H9 (cell line): ENCODE measurements around the gene CYP2S1. TPM values are rescaled to one million over a fixed set of nuclear protein-coding genes. Genes with fewer than 3 reads are reported as not detected.

Experiments used
- DNase-seq: peaks from one replicate; pipeline ENCODE4 v3.0.0-alpha.2; 2017
- H2AFZ ChIP-seq: one replicate; pipeline ENCODE4 v1.6.1; 2013; ENCODE audit warnings: mild to moderate bottlenecking, low read length, control low read depth, moderate library complexity
- H2AK5ac ChIP-seq: 2 replicates; pipeline ENCODE4 v1.6.1; 2013; ENCODE audit warnings: low read length, control low read depth, mixed read lengths; ENCODE audit not compliant: insufficient read length
- H2BK120ac ChIP-seq: one replicate; pipeline ENCODE4 v1.6.1; 2013; ENCODE audit warnings: low read depth, mild to moderate bottlenecking, low read length, control low read depth, inconsistent platforms; ENCODE audit not compliant: poor library complexity, severe bottlenecking
- H2BK12ac ChIP-seq: 2 replicates; pipeline ENCODE4 v1.6.1; 2013; ENCODE audit warnings: low read length, control low read depth, mixed read lengths, low read depth; ENCODE audit not compliant: insufficient read length
- H2BK15ac ChIP-seq: 2 replicates; pipeline ENCODE4 v1.6.1; 2013; ENCODE audit warnings: low read depth, low read length, control low read depth
- H2BK20ac ChIP-seq: one replicate; pipeline ENCODE4 v1.6.1; 2013; ENCODE audit warnings: low read depth, mild to moderate bottlenecking, low read length, control low read depth, inconsistent platforms; ENCODE audit not compliant: poor library complexity, severe bottlenecking
- H2BK5ac ChIP-seq: 2 replicates; pipeline ENCODE4 v1.6.1; 2013; ENCODE audit warnings: low read length, control low read depth, mixed read lengths; ENCODE audit not compliant: insufficient read length
- H3K14ac ChIP-seq: 2 replicates; pipeline ENCODE4 v1.6.1; 2013; ENCODE audit warnings: low read length, control low read depth; ENCODE audit not compliant: insufficient read depth
- H3K18ac ChIP-seq: 2 replicates; pipeline ENCODE4 v1.6.1; 2013; ENCODE audit warnings: low read depth, mild to moderate bottlenecking, mixed read lengths, low read length, control low read depth; ENCODE audit not compliant: insufficient read length
- H3K23ac ChIP-seq: 2 replicates; pipeline ENCODE4 v1.6.1; 2013; ENCODE audit warnings: low read length, control low read depth, mixed read lengths, low read depth; ENCODE audit not compliant: insufficient read length
- H3K23me2 ChIP-seq: 2 replicates; pipeline ENCODE4 v1.6.1; 2013; ENCODE audit warnings: low read depth, mild to moderate bottlenecking, mixed read lengths, low read length, control low read depth; ENCODE audit not compliant: insufficient read length, poor library complexity, severe bottlenecking
- H3K27ac ChIP-seq: 2 replicates; pipeline ENCODE4 v1.5.1; 2013; ENCODE audit warnings: low read length, control low read depth, mixed read lengths, low read depth; ENCODE audit not compliant: insufficient read length
- H3K27me3 ChIP-seq: 2 replicates; pipeline ENCODE4 v1.6.1; 2013; ENCODE audit warnings: low read length, control low read depth, inconsistent platforms; ENCODE audit not compliant: insufficient read depth
- H3K4ac ChIP-seq: 2 replicates; pipeline ENCODE4 v1.6.1; 2013; ENCODE audit warnings: low read depth, mild to moderate bottlenecking, control low read depth, inconsistent platforms, low read length, moderate library complexity
- H3K4me1 ChIP-seq: 2 replicates; pipeline ENCODE4 v1.6.1; 2013; ENCODE audit warnings: low read length, control low read depth, inconsistent platforms; ENCODE audit not compliant: insufficient read depth
- H3K4me2 ChIP-seq: 2 replicates; pipeline ENCODE4 v1.6.1; 2013; ENCODE audit warnings: low read length, control low read depth, mixed read lengths; ENCODE audit not compliant: insufficient read length, insufficient read depth
- H3K56ac ChIP-seq: 2 replicates; pipeline ENCODE4 v1.6.1; 2013; ENCODE audit warnings: low read depth, mild to moderate bottlenecking, mixed read lengths, low read length, control low read depth; ENCODE audit not compliant: insufficient read length
- H3K79me1 ChIP-seq: 2 replicates; pipeline ENCODE4 v1.6.1; 2013; ENCODE audit warnings: low read depth, mild to moderate bottlenecking, moderate library complexity, low read length, control low read depth, inconsistent platforms; ENCODE audit not compliant: insufficient read depth, poor library complexity, severe bottlenecking
- H3K79me2 ChIP-seq: 2 replicates; pipeline ENCODE4 v1.6.1; 2013; ENCODE audit warnings: low read length, control low read depth, inconsistent platforms; ENCODE audit not compliant: insufficient read depth
- H3K9ac ChIP-seq: 2 replicates; pipeline ENCODE4 v1.6.1; 2013; ENCODE audit warnings: low read length, control low read depth, mixed read lengths; ENCODE audit not compliant: insufficient read length; ENCODE audit errors: extremely low read depth
- H3K9me3 ChIP-seq: one replicate; pipeline ENCODE4 v1.6.1; 2013; ENCODE audit warnings: low read depth, low read length, inconsistent platforms; ENCODE audit not compliant: control insufficient read depth
- H3T11ph ChIP-seq: one replicate; pipeline ENCODE4 v1.6.1; 2013; ENCODE audit warnings: mild to moderate bottlenecking, low read length, control low read depth, inconsistent platforms
- H4K20me1 ChIP-seq: one replicate; pipeline ENCODE4 v1.6.1; 2013; ENCODE audit not compliant: control insufficient read depth, insufficient read length, insufficient read depth
- H4K5ac ChIP-seq: 2 replicates; pipeline ENCODE4 v1.6.1; 2013; ENCODE audit warnings: low read depth, mild to moderate bottlenecking, mixed read lengths, low read length, control low read depth; ENCODE audit not compliant: insufficient read length
- H4K8ac ChIP-seq: replicated peaks from 2 replicates; pipeline ENCODE4 v1.6.1; 2013; ENCODE audit warnings: low read length, control low read depth, mixed read lengths, low read depth; ENCODE audit not compliant: insufficient read length
- H4K91ac ChIP-seq: 2 replicates; pipeline ENCODE4 v1.6.1; 2013; ENCODE audit warnings: low read depth, mild to moderate bottlenecking, moderate library complexity, mixed read lengths, low read length, control low read depth; ENCODE audit not compliant: insufficient read length
- H3K27ac Mint-ChIP-seq, 3 experiments: 2 replicates in 2 of 3; 3 replicates in 1 of 3; pipeline ENCODE4 v1.8.0; 2020 to 2021; ENCODE audit warnings: mixed read lengths in 3 of 3, mild to moderate bottlenecking in 1 of 3, moderate library complexity in 1 of 3
- H3K27me3 Mint-ChIP-seq: 2 replicates; pipeline ENCODE4 v1.8.0; 2021; ENCODE audit warnings: low read depth, mild to moderate bottlenecking, moderate library complexity, mixed read lengths
- H3K36me3 Mint-ChIP-seq, 3 experiments: 2 replicates in 2 of 3; 3 replicates in 1 of 3; pipeline ENCODE4 v1.8.0; 2020 to 2021; ENCODE audit warnings: low read depth in 3 of 3, mixed read lengths in 3 of 3; ENCODE audit not compliant: insufficient read depth in 1 of 3
- H3K4me1 Mint-ChIP-seq, 2 experiments: 2 replicates each; pipeline ENCODE4 v1.8.0; 2020; ENCODE audit warnings: mixed read lengths in 2 of 2
- H3K4me3 Mint-ChIP-seq, 2 experiments: 2 replicates in 1 of 2; 3 replicates in 1 of 2; pipeline ENCODE4 v1.8.0; 2020 to 2021; ENCODE audit warnings: mild to moderate bottlenecking in 2 of 2, mixed read lengths in 2 of 2, moderate library complexity in 1 of 2
- H3K9me3 Mint-ChIP-seq, 2 experiments: 2 replicates in 1 of 2; 3 replicates in 1 of 2; pipeline ENCODE4 v1.8.0; 2020; ENCODE audit warnings: mild to moderate bottlenecking in 2 of 2, mixed read lengths in 2 of 2, moderate library complexity in 1 of 2
- CTCF ChIP-seq: fragments of 200-600 bp; sonication (generic); conservative IDR thresholded peaks from 3 replicates; pipeline ENCODE4 v1.8.0; 2021; ENCODE audit warnings: antibody characterized with exemption, mild to moderate bottlenecking
- WGBS: extraction: QIAGEN DNeasy Blood & Tissue Kit; methylation state at CpG from one replicate; pipeline ENCODE4 v1.1.7; 2013; ENCODE audit warnings: missing lambda C conversion rate, low lambda C conversion rate, mixed read lengths; ENCODE audit not compliant: insufficient read length; ENCODE audit errors: extremely low coverage; 5-methylcytosine and 5-hydroxymethylcytosine counted together
- total RNA-seq: library from RNA; stranded (reverse); gene quantifications from 2 replicates; pipeline ENCODE4 v1.2.1, GENCODE V29; 2021

The CYP2S1 gene
- total RNA-seq, 1 experiment from 2014 or later = 159 TPM

GRCh38 chr19:41205995-41206394 lies 13.0 kb downstream of the CYP2S1 start:
- no peak overlapping the region for H3K18ac ChIP-seq
- no peak overlapping the region for H3K14ac ChIP-seq
- no peak overlapping the region for H4K91ac ChIP-seq
- H3K23ac ChIP-seq = no peak overlapping the region
- H4K8ac ChIP-seq = no peak overlapping the region
- TF ChIP-seq CTCF = no peak
- no peak overlapping the region for H3K9ac ChIP-seq
- H3K27ac ChIP-seq = no peak overlapping the region
- H2BK5ac ChIP-seq = no peak overlapping the region
- no peaks in the 10 kb centered on the region for H3K79me2 ChIP-seq
- no peaks in the 10 kb centered on the region for H3K79me1 ChIP-seq
- Mint-ChIP-seq H3K27me3 (no peaks in the 10 kb centered on the region), H3K9me3 (no peaks in the 10 kb centered on the region), H3K36me3 (peaks cover 46 to 68% (median 66%) of the 10 kb centered on the region in 3 experiments), H3K4me3 (no peak overlapping the region; a peak in 1 of 5 replicates), H3K4me1 (peaks cover 5 to 15% of the 10 kb centered on the region in 2 experiments), H3K27ac (peak overlapping the region in 1 of 3 experiments; percentile 96; a peak in 3 of 7 replicates)
- H3K4me2 ChIP-seq = no peak overlapping the region
- no peaks in the 10 kb centered on the region for H3K27me3 ChIP-seq
- H2BK120ac ChIP-seq = no peak overlapping the region
- DNase-seq = no peak
- no peak overlapping the region for H2AK5ac ChIP-seq
- H3T11ph ChIP-seq = no peak overlapping the region
- H2BK12ac ChIP-seq = no peak overlapping the region
- no peaks in the 10 kb centered on the region for H3K9me3 ChIP-seq
- no peak overlapping the region for H2AFZ ChIP-seq
- no peak overlapping the region for H3K4ac ChIP-seq
- WGBS = no CpG with 5 or more reads among the region's 10 CpGs
- no peaks in the 10 kb centered on the region for H4K20me1 ChIP-seq
- H4K5ac ChIP-seq = no peak overlapping the region
- no peaks in the 10 kb centered on the region for H3K23me2 ChIP-seq
- H3K4me1 ChIP-seq = no peaks in the 10 kb centered on the region
- no peak overlapping the region for H2BK15ac ChIP-seq
- H3K56ac ChIP-seq = no peak overlapping the region
- H2BK20ac ChIP-seq = no peak overlapping the region
